ENCODE results near the gene ST3GAL3. TPM values are rescaled to one million over a fixed set of nuclear protein-coding genes. Genes with fewer than 3 reads are reported as not detected.
"Not testable (repeated sequence)": the region's sequence is repeated elsewhere in the genome, so short reads cannot be mapped to it uniquely, and the experiment has no call there.

The ST3GAL3 gene
- total RNA-seq, 1 experiment from 2014 or later: 4.6 TPM

- no peak for DNase-seq (ENCODE audit: low spot score)
Observed at GRCh38 chr1:43818691-43819090, 111.4 kb downstream of the ST3GAL3 start.

GRCh38 chr1:43819357-43819756 lies 112.0 kb downstream of the ST3GAL3 start:
- DNase-seq (ENCODE audit: low spot score): no peak

GRCh38 chr1:43821471-43821870 lies 114.1 kb downstream of the ST3GAL3 start:
- DNase-seq (ENCODE audit: low spot score): no peak

- peak; percentile 76 for DNase-seq (ENCODE audit: low spot score)
Observed at GRCh38 chr1:43822040-43822690, 114.8 kb downstream of the ST3GAL3 start.

- DNase-seq (ENCODE audit: low spot score): no peak
Observed at GRCh38 chr1:43824795-43825194, 117.5 kb downstream of the ST3GAL3 start.

GRCh38 chr1:43828574-43828973 lies 121.2 kb downstream of the ST3GAL3 start:
- DNase-seq (ENCODE audit: low spot score): no peak

GRCh38 chr1:43830802-43831201 lies 123.5 kb downstream of the ST3GAL3 start:
- DNase-seq (ENCODE audit: low spot score): peak; percentile 39

GRCh38 chr1:43831851-43832250 lies 124.5 kb downstream of the ST3GAL3 start:
- DNase-seq (ENCODE audit: low spot score): no peak

- no peak for DNase-seq (ENCODE audit: low spot score)
Observed at GRCh38 chr1:43832255-43832654, 124.9 kb downstream of the ST3GAL3 start.

GRCh38 chr1:43832998-43833397 lies 125.7 kb downstream of the ST3GAL3 start:
- DNase-seq (ENCODE audit: low spot score): no peak

GRCh38 chr1:43833902-43834279 lies 126.6 kb downstream of the ST3GAL3 start:
- DNase-seq (ENCODE audit: low spot score): not testable (repeated sequence)

GRCh38 chr1:43834280-43835081 lies 127.1 kb downstream of the ST3GAL3 start:
- no peak for DNase-seq (ENCODE audit: low spot score)

- no peak for DNase-seq (ENCODE audit: low spot score)
Observed at GRCh38 chr1:43835082-43836021, 128.0 kb downstream of the ST3GAL3 start.

- DNase-seq (ENCODE audit: low spot score): peak; percentile 91
Observed at GRCh38 chr1:43836267-43836951, 129.1 kb downstream of the ST3GAL3 start.

- DNase-seq (ENCODE audit: low spot score): no peak
Observed at GRCh38 chr1:43839056-43839455, 131.7 kb downstream of the ST3GAL3 start.

GRCh38 chr1:43841321-43842174 lies 134.2 kb downstream of the ST3GAL3 start:
- DNase-seq (ENCODE audit: low spot score): no peak

GRCh38 chr1:43842175-43842498 lies 134.8 kb downstream of the ST3GAL3 start:
- DNase-seq (ENCODE audit: low spot score): no peak

- peak; percentile 15 for DNase-seq (ENCODE audit: low spot score)
Observed at GRCh38 chr1:43843684-43844083, 136.3 kb downstream of the ST3GAL3 start.

GRCh38 chr1:43844114-43844513 lies 136.8 kb downstream of the ST3GAL3 start:
- DNase-seq (ENCODE audit: low spot score): peak; percentile 30

- DNase-seq (ENCODE audit: low spot score): no peak
Observed at GRCh38 chr1:43847290-43847689, 140.0 kb downstream of the ST3GAL3 start.

GRCh38 chr1:43847882-43848281 lies 140.5 kb downstream of the ST3GAL3 start:
- DNase-seq (ENCODE audit: low spot score): no peak
